D721Med (cell line): Measurements from ENCODE around the gene PFN1.

Experiments
- DNase-seq: peaks from one replicate; pipeline ENCODE4 v3.0.0; 2011; ENCODE audit warnings: low spot score; ENCODE audit not compliant: insufficient read length
- FAIRE-seq: peaks from 2 replicates; lab custom pipeline; 2011; peaks lifted over from hg19 to GRCh38; lab: Jason Lieb, UNC
- TF ChIP-seq, protein P1 (sequence below): IDR thresholded peaks from 2 replicates; pipeline ENCODE4 v1.5.1; 2012; ENCODE audit warnings: mild to moderate bottlenecking, control low read depth; ENCODE audit not compliant: insufficient read depth; ENCODE audit errors: missing control alignments

Gene PFN1

DNA sequence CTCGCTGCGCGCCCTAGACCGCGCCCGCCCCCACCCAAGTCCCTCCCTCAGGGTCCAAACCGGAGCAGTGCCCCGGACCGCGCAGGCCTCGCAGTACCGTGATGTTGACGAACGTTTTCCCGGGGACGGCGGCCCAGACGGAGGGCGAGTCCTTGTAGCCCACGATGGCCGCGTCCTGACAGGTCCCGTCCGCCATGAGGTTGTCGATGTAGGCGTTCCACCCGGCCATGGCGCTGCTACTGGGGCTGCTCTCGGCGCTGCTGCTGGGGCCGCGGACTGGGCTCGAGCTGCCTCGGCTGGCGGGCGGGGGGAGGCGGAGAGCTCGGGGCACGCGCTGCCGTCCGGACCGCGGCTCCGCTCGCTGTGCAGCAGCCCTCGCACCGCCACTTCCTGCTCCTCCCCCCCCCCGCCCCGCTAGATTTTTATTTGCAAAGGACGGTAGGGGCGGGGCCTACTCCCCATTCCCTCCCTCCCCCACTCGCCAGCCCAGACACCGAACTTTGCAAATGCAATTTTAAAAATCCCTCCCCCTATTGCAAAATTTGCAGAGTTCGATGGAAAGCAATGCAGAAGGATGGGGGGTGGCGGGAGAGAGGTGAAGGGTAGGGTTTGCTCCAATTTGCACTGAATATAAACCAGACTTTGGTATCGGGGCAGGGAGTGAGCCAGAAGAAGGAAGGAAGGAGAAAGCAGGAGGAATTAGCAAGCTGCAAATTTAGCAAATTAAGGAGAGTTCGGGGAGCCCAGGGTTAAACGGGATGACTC lies at the start of gene PFN1:
PFN1 (minus strand) TSS at position 365 of the 765 bp plus-strand sequence; CDS start at position 229, 136 bp downstream.
- TF ChIP-seq, protein P1, sequence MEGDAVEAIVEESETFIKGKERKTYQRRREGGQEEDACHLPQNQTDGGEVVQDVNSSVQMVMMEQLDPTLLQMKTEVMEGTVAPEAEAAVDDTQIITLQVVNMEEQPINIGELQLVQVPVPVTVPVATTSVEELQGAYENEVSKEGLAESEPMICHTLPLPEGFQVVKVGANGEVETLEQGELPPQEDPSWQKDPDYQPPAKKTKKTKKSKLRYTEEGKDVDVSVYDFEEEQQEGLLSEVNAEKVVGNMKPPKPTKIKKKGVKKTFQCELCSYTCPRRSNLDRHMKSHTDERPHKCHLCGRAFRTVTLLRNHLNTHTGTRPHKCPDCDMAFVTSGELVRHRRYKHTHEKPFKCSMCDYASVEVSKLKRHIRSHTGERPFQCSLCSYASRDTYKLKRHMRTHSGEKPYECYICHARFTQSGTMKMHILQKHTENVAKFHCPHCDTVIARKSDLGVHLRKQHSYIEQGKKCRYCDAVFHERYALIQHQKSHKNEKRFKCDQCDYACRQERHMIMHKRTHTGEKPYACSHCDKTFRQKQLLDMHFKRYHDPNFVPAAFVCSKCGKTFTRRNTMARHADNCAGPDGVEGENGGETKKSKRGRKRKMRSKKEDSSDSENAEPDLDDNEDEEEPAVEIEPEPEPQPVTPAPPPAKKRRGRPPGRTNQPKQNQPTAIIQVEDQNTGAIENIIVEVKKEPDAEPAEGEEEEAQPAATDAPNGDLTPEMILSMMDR, result no peak
- FAIRE-seq (no peak), DNase-seq (peak; percentile 76)

DNA sequence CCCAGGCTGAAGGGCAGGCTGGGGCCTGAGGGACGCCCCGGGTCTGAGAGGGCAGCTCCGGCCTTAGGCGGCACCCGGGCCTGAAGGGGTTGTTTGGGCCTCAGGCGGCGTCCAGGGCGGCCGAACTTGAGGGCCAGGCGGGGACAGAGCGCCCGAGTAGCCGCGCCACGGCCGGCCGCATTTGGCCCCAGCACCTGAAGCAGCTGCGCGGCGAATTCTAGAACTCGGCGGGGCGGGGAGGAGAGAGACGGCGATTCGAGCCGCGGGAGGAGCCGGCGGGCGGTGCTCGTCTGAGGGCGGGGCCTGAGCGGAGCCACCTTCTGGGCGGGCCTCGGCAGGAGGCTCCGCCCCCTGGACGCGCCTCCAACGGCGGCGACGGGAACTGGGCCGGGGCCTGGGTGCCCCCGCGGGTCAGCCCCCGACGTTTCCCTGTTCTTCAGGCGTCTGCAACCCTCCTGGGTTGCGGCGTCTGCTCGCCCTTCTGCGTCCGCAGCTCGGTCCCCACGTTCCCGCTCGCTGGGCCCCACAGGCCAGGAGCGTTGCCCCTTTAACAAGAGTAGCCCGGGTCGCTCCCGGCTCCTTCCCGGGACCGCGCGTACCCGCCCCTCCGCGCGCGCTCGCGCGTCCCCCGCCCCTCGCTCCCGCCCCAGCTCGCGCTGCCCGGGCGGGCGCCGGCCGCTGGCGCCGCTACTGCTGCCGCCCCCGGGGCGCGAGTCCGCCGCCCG lies 49.1 kb upstream of the PFN1 start, which contains the start of the genes INCA1 and KIF1C:
INCA1 (minus strand) TSS at position 221 of the 725 bp plus-strand sequence. CDS start 3,085 bp downstream, outside the sequence.
KIF1C (plus strand) TSS at position 649 of the 725 bp plus-strand sequence. CDS start 2,297 bp downstream, outside the sequence.
- TF ChIP-seq, protein P1, result no peak
- DNase-seq, result peak; percentile 99
- no peak for FAIRE-seq

DNA sequence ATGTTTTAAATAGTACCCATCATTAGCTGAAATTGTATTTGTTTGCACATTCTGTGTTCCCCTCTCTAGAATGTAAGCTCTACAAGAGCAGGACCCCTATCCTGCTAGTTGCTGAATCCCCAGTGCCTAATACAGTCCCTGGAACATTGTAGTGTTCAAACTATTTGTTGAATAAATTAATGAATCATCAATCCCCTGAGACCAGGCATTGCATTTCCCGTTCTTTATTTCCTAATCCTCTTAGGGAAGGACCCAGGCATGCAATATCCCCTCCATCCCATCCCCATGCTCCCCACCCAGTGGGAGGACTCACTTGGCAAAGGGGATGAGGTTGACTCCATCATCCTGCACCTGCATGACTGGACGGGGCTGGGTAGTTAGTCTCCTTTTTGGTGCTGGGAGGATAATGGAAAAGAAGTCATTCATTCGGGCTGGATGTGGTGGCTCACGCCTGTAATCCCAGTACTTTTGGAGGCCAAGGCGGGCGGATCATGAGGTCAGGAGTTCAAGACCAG lies 45.8 kb upstream of the PFN1 start:
- TF ChIP-seq, protein P1, result no peak
- FAIRE-seq (no peak), DNase-seq (peak; percentile 48)

DNA sequence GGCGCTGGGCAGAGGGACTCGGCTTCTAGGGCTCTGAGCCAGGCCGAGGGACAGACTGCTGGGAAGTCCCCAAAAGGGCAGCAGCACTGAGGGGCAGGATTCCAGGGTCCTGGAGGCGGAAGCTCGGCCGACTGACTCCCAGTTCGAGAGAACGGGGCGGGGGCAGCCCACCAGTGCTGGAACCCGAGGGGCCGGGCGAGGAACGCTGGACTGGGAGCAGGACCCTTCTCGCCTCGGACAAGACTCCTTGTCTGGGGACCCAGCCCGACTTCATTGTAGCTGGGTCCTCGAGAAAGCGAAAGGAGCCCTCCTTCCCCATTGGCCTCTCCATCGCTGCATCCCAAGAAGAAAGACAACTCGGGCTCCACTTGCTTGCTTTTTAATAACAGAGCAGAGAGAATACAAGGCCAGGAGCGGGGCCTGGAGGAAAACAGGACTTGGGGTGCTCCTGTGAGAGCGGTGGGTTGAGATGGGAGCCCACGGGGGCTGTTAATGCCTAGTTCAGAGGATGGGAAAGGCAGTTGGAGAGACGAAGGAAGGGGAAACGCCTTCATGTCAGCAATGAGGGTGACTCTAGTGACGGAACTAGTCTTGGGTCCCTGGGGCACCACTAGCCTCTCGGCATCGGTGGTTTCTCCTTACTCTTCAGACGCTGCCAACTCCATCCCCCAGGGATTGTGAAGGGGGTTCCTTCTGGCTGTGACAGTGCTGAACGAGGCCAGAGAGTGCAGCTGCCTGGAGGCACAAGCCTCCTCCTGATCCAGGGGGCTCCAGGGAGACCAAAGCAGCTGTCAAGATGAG lies 39.6 kb upstream of the PFN1 start:
- DNase-seq (no peak), FAIRE-seq (no peak)
- TF ChIP-seq, protein P1, result no peak

DNA sequence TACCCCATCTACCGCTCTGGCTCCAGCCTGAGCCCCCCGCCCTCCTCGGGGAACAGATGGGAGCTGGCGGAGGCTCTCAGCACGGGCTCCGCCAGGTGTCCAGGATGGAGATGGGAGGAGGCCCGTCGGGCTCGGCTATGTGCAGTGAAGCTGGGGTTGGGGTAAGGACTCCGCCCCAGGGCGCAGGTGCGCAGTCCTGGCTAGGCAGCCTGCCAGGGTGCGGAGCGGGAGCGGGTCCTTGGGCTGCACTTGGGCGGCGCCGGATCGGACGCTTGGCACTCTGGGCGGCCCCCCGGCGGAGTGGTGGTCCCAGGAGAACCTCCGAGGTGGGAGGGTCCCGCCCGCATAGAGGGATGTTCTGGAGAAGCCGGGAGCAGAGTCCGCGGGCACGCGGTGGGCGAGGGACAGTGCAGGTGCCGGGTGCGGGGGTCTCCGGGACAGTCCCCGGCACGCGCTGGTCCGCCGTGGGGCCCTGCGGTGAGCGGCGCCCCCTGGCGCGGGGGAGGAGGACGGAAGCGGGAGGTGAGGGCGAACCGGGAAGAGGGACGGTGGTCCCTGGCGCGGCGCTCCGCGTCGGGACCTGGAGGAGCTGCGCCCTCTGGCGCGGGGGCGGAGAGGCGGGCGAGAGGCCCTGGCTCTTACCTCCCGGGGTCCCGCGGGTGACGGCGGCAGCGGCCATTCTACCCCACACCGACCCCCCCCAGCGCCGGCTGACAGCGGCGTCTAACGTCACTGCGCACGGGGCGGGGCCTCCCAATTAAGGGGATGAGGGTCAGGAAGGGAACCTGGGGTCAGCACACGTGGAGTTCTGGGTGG lies 38.8 kb upstream of the PFN1 start, which contains the start of gene CAMTA2:
CAMTA2 (minus strand) TSS at position 725 of the 816 bp plus-strand sequence. CDS start 1,453 bp downstream, outside the sequence.
- TF ChIP-seq, protein P1, result peak; percentile 38
- DNase-seq (peak; percentile 93), FAIRE-seq (no peak)

DNA sequence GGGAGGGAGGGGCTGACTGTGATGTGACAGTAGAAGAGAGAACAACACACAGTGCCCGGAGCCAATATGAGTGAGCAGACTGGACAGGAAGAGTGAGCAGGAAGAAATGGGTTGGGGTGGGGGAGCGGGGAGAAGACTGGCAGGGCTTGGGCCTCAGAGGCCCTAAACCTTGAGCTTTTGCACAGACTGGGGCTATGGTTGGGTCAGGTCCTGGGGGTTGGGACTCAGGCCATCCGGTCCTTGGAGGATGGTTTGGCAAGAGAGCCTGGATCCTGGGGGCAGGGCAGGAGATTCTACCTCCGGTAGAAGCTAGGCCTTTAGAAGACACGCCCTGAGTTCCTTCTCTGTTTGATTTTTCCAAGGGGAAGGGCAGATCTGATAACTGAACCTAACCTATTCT lies 38.1 kb upstream of the PFN1 start:
- FAIRE-seq (no peak), DNase-seq (no peak)
- TF ChIP-seq, protein P1, result no peak
